Middle frontal gyrus (tissue), 1 donor: ENCODE measurements around the gene NRDC.
"Not testable (repeated sequence)": the region's sequence is repeated elsewhere in the genome, so short reads cannot be mapped to it uniquely, and the experiment has no call there.

Experiments used
- DNase-seq: peaks from one replicate; pipeline ENCODE4 v3.0.0-alpha.2; 2015; ENCODE audit warnings: low spot score; ENCODE audit errors: extremely low spot score

Gene NRDC

GRCh38 chr1:51850420-51851223 is 27.9 kb downstream of the NRDC start:
- DNase-seq: no peak

- DNase-seq: no peak
Measured at GRCh38 chr1:51847294-51847920, 31.1 kb downstream of the NRDC start.

- no peak for DNase-seq
Measured at GRCh38 chr1:51843948-51844347, 34.6 kb downstream of the NRDC start.

- DNase-seq: no peak
Measured at GRCh38 chr1:51842261-51842660, 36.3 kb downstream of the NRDC start.

GRCh38 chr1:51840743-51841461 is 37.6 kb downstream of the NRDC start:
- DNase-seq: no peak

- no peak for DNase-seq
Measured at GRCh38 chr1:51840182-51840581, 38.3 kb downstream of the NRDC start.

- DNase-seq: no peak
Measured at GRCh38 chr1:51839094-51839493, 39.4 kb downstream of the NRDC start.

- DNase-seq: no peak
Measured at GRCh38 chr1:51837243-51837642, 41.3 kb downstream of the NRDC start.

GRCh38 chr1:51833700-51834099 is 44.8 kb downstream of the NRDC start:
- no peak for DNase-seq

GRCh38 chr1:51829058-51829457 is 49.5 kb downstream of the NRDC start:
- no peak for DNase-seq

- DNase-seq: no peak
Measured at GRCh38 chr1:51819810-51820209, 58.7 kb downstream of the NRDC start.

- not testable (repeated sequence) for DNase-seq
Measured at GRCh38 chr1:51819021-51819420, 59.5 kb downstream of the NRDC start.

- DNase-seq: no peak
Measured at GRCh38 chr1:51818487-51818886, 60.0 kb downstream of the NRDC start.

GRCh38 chr1:51814513-51814912 is 64.0 kb downstream of the NRDC start:
- DNase-seq: no peak

- no peak for DNase-seq
Measured at GRCh38 chr1:51799372-51799771, 79.2 kb downstream of the NRDC start.

GRCh38 chr1:51794868-51795267 is 83.7 kb downstream of the NRDC start:
- DNase-seq: no peak

- no peak for DNase-seq
Measured at GRCh38 chr1:51794260-51794659, 84.3 kb downstream of the NRDC start.

GRCh38 chr1:51792864-51793263 is 85.7 kb downstream of the NRDC start:
- DNase-seq: no peak

- no peak for DNase-seq
Measured at GRCh38 chr1:51791888-51792287, 86.6 kb downstream of the NRDC start.

- no peak for DNase-seq
Measured at GRCh38 chr1:51790385-51790784, 88.1 kb downstream of the NRDC start.

GRCh38 chr1:51789342-51789741 is 89.2 kb downstream of the NRDC start:
- DNase-seq: no peak

- DNase-seq: no peak
Measured at GRCh38 chr1:51788938-51789337, 89.6 kb downstream of the NRDC start.
